Neural progenitor cell (in vitro differentiated cells): ENCODE results near the gene FILIP1.

ENCODE experiments used
- EZH2 ChIP-seq: fragments of 200-600 bp; sonication (generic); IDR thresholded peaks from 2 replicates; pipeline ENCODE4 v1.6.1; 2017; ENCODE audit warnings: antibody characterized with exemption, mild to moderate bottlenecking, moderate library complexity
- EZH2phosphoT487 ChIP-seq: fragments of 200-600 bp; sonication (generic); IDR thresholded peaks from 2 replicates; pipeline ENCODE4 v1.6.1; 2017; ENCODE audit warnings: antibody characterized with exemption
- TF ChIP-seq, protein P1 (sequence below): fragments of 200-600 bp; sonication (generic); IDR thresholded peaks from 2 replicates; pipeline ENCODE4 v1.5.1; 2017; ENCODE audit warnings: antibody characterized with exemption, mild to moderate bottlenecking

DNA sequence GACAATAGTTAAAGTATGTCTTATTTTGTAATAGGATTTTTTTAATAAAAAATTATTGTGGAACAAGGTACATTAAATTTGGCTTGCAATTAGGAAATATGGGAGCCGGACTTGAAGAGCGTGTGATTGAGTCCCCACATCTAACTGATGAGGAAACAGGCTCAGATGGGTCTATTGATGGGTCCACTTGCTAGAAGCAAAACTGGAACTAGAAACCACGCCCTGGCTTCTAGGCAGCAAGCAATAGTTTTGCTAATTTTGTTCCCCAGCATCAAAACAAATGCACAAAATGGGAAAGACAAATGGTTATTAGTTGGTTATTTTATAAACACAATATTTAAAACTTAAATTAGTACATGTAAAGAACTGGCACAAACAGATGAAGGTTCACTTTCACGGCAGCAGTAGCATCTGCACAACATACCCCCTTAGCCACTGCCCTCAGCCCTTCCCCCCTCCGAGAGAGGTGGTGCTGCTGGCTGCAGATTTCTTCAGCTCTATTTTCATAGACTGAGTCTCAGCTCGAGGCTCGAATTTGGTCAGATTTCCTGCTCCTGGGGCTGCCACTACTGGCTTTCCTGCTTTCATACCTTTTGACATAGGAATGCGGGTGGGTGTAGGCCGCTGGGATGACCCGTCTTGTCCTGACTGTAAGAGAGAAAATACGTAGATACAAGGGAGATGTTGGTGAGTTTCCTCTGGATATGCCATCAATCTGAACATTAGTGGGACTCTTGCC, 185.2 kb downstream of the FILIP1 start:
- TF ChIP-seq, protein P1, sequence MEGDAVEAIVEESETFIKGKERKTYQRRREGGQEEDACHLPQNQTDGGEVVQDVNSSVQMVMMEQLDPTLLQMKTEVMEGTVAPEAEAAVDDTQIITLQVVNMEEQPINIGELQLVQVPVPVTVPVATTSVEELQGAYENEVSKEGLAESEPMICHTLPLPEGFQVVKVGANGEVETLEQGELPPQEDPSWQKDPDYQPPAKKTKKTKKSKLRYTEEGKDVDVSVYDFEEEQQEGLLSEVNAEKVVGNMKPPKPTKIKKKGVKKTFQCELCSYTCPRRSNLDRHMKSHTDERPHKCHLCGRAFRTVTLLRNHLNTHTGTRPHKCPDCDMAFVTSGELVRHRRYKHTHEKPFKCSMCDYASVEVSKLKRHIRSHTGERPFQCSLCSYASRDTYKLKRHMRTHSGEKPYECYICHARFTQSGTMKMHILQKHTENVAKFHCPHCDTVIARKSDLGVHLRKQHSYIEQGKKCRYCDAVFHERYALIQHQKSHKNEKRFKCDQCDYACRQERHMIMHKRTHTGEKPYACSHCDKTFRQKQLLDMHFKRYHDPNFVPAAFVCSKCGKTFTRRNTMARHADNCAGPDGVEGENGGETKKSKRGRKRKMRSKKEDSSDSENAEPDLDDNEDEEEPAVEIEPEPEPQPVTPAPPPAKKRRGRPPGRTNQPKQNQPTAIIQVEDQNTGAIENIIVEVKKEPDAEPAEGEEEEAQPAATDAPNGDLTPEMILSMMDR: no peak
- TF ChIP-seq EZH2phosphoT487 (no peak), EZH2 (no peak)
